Esophagus squamous epithelium (tissue), 5 donors: ENCODE measurements around the gene DACT2. TPM values are rescaled to one million over a fixed set of nuclear protein-coding genes. Genes with fewer than 3 reads are reported as not detected.

Experiments
- DNase-seq: peaks from one replicate; lab custom pipeline; 2025; lab: John Stamatoyannopoulos, UW
- H3K27ac ChIP-seq, 4 donors: fragments of 200-600 bp; sonication (generic); one replicate each; pipeline ENCODE4 v1.5.1; 2016 to 2019; ENCODE audit warnings: mild to moderate bottlenecking in 1 of 4
- H3K27me3 ChIP-seq, 4 donors: fragments of 200-600 bp; sonication (generic); 1 replicate in 3 of 4; 2 replicates in 1 of 4; pipeline versions ENCODE4 v1.5.1 to v1.6.0; 2017 to 2021; ENCODE audit warnings: antibody characterized with exemption in 1 of 4
- H3K36me3 ChIP-seq, 3 donors: fragments of 200-600 bp; sonication (generic); one replicate each; pipeline ENCODE4 v1.5.1; 2016 to 2019
- H3K4me1 ChIP-seq, 3 donors: fragments of 200-600 bp; sonication (generic); one replicate each; pipeline ENCODE4 v1.5.1; 2017 to 2019
- H3K4me3 ChIP-seq, 4 donors: fragments of 200-600 bp; sonication (generic); 1 replicate in 3 of 4; 2 replicates in 1 of 4; pipeline ENCODE4 v1.5.1; 2016 to 2019; ENCODE audit warnings: mild to moderate bottlenecking in 2 of 4, moderate library complexity in 1 of 4
- H3K9me3 ChIP-seq, 3 donors: fragments of 200-600 bp; sonication (generic); one replicate each; pipeline ENCODE4 v1.5.1; 2016 to 2019
- CTCF ChIP-seq, 6 experiments: fragments of 450-650 bp in 4 of 6; fragments of 200-600 bp in 2 of 6; sonication (generic) in 2 of 6; IDR thresholded peaks; one replicate each; pipeline ENCODE4 v1.5.1; 2016 to 2019; ENCODE audit warnings: antibody characterized with exemption in 6 of 6, mild to moderate bottlenecking in 4 of 6, moderate library complexity in 4 of 6
- POLR2A ChIP-seq, 4 donors: fragments of 450-650 bp; IDR thresholded peaks; one replicate each; pipeline ENCODE4 v1.6.1; 2017; ENCODE audit warnings: antibody characterized with exemption in 4 of 4, mild to moderate bottlenecking in 4 of 4, moderate library complexity in 3 of 4
- WGBS, 2 donors: methylation state at CpG; one replicate each; pipeline ENCODE4 v1.1.5; 2018; 5-methylcytosine and 5-hydroxymethylcytosine counted together
- intact Hi-C: fragments of 100-400 bp; cut with DNase I; formaldehyde crosslinking; loops from one replicate; pipeline ENCODE4 v1.15.0; 2022
- total RNA-seq, 4 donors: library from RNA; depleted of rRNA; stranded (reverse); fragments of >200 nt; gene quantifications; one replicate each; pipeline ENCODE4 v1.1.0, GENCODE V29; 2016
- donor health status: DM: yes; HTN: yes; CAD: no.

Gene DACT2
- total RNA-seq, 4 donors from 2014 or later: 0.57 to 2.8 (median 1.9) TPM

- TF ChIP-seq CTCF (IDR thresholded peaks at IDR 0.05) (no peak), POLR2A (IDR thresholded peaks at IDR 0.05) (no peak)
- peaks cover 0 to 33% (median 0%) of the 10 kb centered on the region in 3 donors for H3K4me1 ChIP-seq
These were observed 46.9 kb upstream of the DACT2 start for GRCh38 chr6:168366473-168366872.

GRCh38 chr6:168365422-168366165 lies 46.0 kb upstream of the DACT2 start:
- intact Hi-C loops: loop anchor here (10.0 kb wide), 1 partner anchor 211 kb away; no protein-coding TSS in a partner anchor
- no peak for DNase-seq
- TF ChIP-seq POLR2A (IDR thresholded peaks at IDR 0.05) (no peak), CTCF (IDR thresholded peaks at IDR 0.05) (no peak)
- Histone ChIP-seq H3K27ac (no peak overlapping the region), H3K4me3 (no peak overlapping the region), H3K36me3 (no peaks in the 10 kb centered on the region), H3K4me1 (peaks cover 0 to 33% (median 0%) of the 10 kb centered on the region in 3 donors), H3K27me3 (peaks cover 0 to 12% (median 0%) of the 10 kb centered on the region in 4 donors), H3K9me3 (no peaks in the 10 kb centered on the region)
- WGBS, 2 donors: 71 to 78% methylated on average over 14 to 23 of the region's 24 CpGs

More at GRCh38 chr6:168366473-168366872, 46.9 kb upstream of the DACT2 start:
- Histone ChIP-seq H3K36me3 (no peaks in the 10 kb centered on the region), H3K27ac (no peak overlapping the region), H3K4me3 (no peak overlapping the region), H3K9me3 (no peaks in the 10 kb centered on the region), H3K27me3 (peaks cover 0 to 21% (median 0%) of the 10 kb centered on the region in 4 donors)
- 79 to 87% methylated on average over 9 of the region's 9 CpGs for WGBS, 2 donors
- intact Hi-C loops: loop anchor here (10.0 kb wide), 1 partner anchor 212 kb away; no protein-coding TSS in a partner anchor
- DNase-seq: no peak

- 86 to 94% methylated on average over 1 to 15 of the region's 31 CpGs for WGBS, 2 donors
- DNase-seq: no peak
- Histone ChIP-seq H3K27ac (no peak overlapping the region), H3K4me1 (peaks cover 0 to 26% (median 0%) of the 10 kb centered on the region in 3 donors), H3K9me3 (no peaks in the 10 kb centered on the region), H3K27me3 (peaks cover 0 to 10% (median 0%) of the 10 kb centered on the region in 4 donors), H3K4me3 (no peak overlapping the region), H3K36me3 (no peaks in the 10 kb centered on the region)
- intact Hi-C loops: loop anchor here (10.0 kb wide), 1 partner anchor 210 kb away; no protein-coding TSS in a partner anchor
- TF ChIP-seq POLR2A (IDR thresholded peaks at IDR 0.05) (no peak), CTCF (IDR thresholded peaks at IDR 0.05) (no peak)
These were observed 45.3 kb upstream of the DACT2 start for GRCh38 chr6:168364793-168365421.

GRCh38 chr6:168363811-168364792 lies 44.5 kb upstream of the DACT2 start:
- TF ChIP-seq POLR2A (IDR thresholded peaks at IDR 0.05) (no peak), CTCF (IDR thresholded peaks at IDR 0.05) (no peak)
- Histone ChIP-seq H3K4me1 (peaks cover 0 to 23% (median 0%) of the 10 kb centered on the region in 3 donors), H3K36me3 (no peaks in the 10 kb centered on the region), H3K4me3 (no peak overlapping the region), H3K27ac (no peak overlapping the region), H3K9me3 (no peaks in the 10 kb centered on the region), H3K27me3 (peaks cover 0 to 8% (median 0%) of the 10 kb centered on the region in 4 donors)
- intact Hi-C loops: loop anchor here (10.0 kb wide), 1 partner anchor 209 kb away; no protein-coding TSS in a partner anchor
- 76 to 84% methylated on average over 10 to 11 of the region's 13 CpGs for WGBS, 2 donors
- no peak for DNase-seq
